CD14-positive monocyte (primary cell): ENCODE results near the gene FAM20B. TPM values are rescaled to one million over a fixed set of nuclear protein-coding genes. Genes with fewer than 3 reads are reported as not detected.

Experiments
- DNase-seq, 3 donors: peaks; one replicate each; pipeline ENCODE4 v3.0.0-alpha.2; 2011 to 2022
- H2AFZ ChIP-seq: 2 replicates; pipeline ENCODE4 v1.6.0; 2012; ENCODE audit warnings: mild to moderate bottlenecking, low read depth, low read length, inconsistent platforms; ENCODE audit not compliant: insufficient read depth, poor library complexity, severe bottlenecking
- H3K27ac ChIP-seq, 2 donors: 1 replicate in 1 of 2; 2 replicates in 1 of 2; pipeline ENCODE4 v1.5.1; 2012 to 2013; ENCODE audit warnings: low read length in 2 of 2, control low read depth in 1 of 2, inconsistent platforms in 1 of 2, low read depth in 1 of 2, mild to moderate bottlenecking in 1 of 2
- H3K27me3 ChIP-seq, 2 donors: one replicate each; pipeline versions ENCODE4 v1.6.0 to v1.6.1; 2011 to 2013; ENCODE audit warnings: low read length in 2 of 2; ENCODE audit not compliant: control insufficient read depth in 2 of 2, insufficient read depth in 2 of 2
- H3K36me3 ChIP-seq, 2 donors: replicated peaks in 1 of 2; 1 replicate in 1 of 2; 2 replicates in 1 of 2; pipeline versions ENCODE4 v1.5.1 to v1.6.1; 2012 to 2013; ENCODE audit warnings: low read length in 2 of 2, control low read depth in 1 of 2, inconsistent platforms in 1 of 2, mild to moderate bottlenecking in 1 of 2; ENCODE audit not compliant: insufficient read depth in 2 of 2, control insufficient read depth in 1 of 2
- H3K4me1 ChIP-seq, 2 donors: 1 replicate in 1 of 2; 2 replicates in 1 of 2; pipeline versions ENCODE4 v1.5.1 to v1.6.1; 2012 to 2013; ENCODE audit warnings: low read length in 2 of 2, control low read depth in 1 of 2, inconsistent platforms in 1 of 2, mild to moderate bottlenecking in 1 of 2, moderate library complexity in 1 of 2; ENCODE audit not compliant: insufficient read depth in 2 of 2, control insufficient read depth in 1 of 2
- H3K4me2 ChIP-seq: replicated peaks from 2 replicates; pipeline ENCODE3; 2012; ENCODE audit warnings: low read length, moderate library complexity, mild to moderate bottlenecking; ENCODE audit not compliant: poor library complexity, severe bottlenecking; ENCODE audit errors: extremely low read depth
- H3K4me3 ChIP-seq, 3 experiments: fragments of 200-600 bp in 1 of 3; sonication (generic) in 1 of 3; replicated peaks in 1 of 3; 1 replicate in 2 of 3; 2 replicates in 1 of 3; pipeline ENCODE4 v1.5.1; 2011 to 2013; ENCODE audit warnings: low read length in 3 of 3, mild to moderate bottlenecking in 3 of 3, control low read depth in 2 of 3, low read depth in 2 of 3, inconsistent platforms in 1 of 3, moderate library complexity in 1 of 3
- H3K79me2 ChIP-seq: 2 replicates; pipeline ENCODE4 v1.6.0; 2012; ENCODE audit warnings: mild to moderate bottlenecking, control low read depth, inconsistent platforms, low read length, moderate library complexity; ENCODE audit not compliant: insufficient read depth
- H3K9ac ChIP-seq: 2 replicates; pipeline ENCODE4 v1.6.0; 2017; ENCODE audit warnings: low read length, mild to moderate bottlenecking; ENCODE audit not compliant: insufficient read depth, poor library complexity, severe bottlenecking
- H3K9me3 ChIP-seq, 2 donors: replicated peaks in 1 of 2; 1 replicate in 1 of 2; 2 replicates in 1 of 2; pipeline versions ENCODE4 v1.5.1 to v1.6.1; 2012 to 2013; ENCODE audit warnings: low read length in 2 of 2, control low read depth in 1 of 2; ENCODE audit not compliant: control insufficient read depth in 1 of 2, insufficient read depth in 1 of 2
- H4K20me1 ChIP-seq: 2 replicates; pipeline ENCODE4 v1.6.0; 2012; ENCODE audit warnings: mild to moderate bottlenecking, low read length, control low read depth, moderate library complexity; ENCODE audit not compliant: insufficient read depth
- H3K27ac Mint-ChIP-seq, 7 donors: one replicate each; pipeline ENCODE4 v1.8.0; 2020; ENCODE audit warnings: mild to moderate bottlenecking in 7 of 7, mixed read lengths in 7 of 7, moderate library complexity in 6 of 7, inconsistent platforms in 2 of 7
- H3K27me3 Mint-ChIP-seq, 3 donors: one replicate each; pipeline ENCODE4 v1.8.0; 2021 to 2022; ENCODE audit warnings: low read depth in 3 of 3, mild to moderate bottlenecking in 3 of 3, mixed read lengths in 3 of 3, moderate library complexity in 3 of 3, inconsistent platforms in 1 of 3
- H3K36me3 Mint-ChIP-seq, 2 donors: one replicate each; pipeline ENCODE4 v1.8.0; 2020; ENCODE audit warnings: mixed read lengths in 2 of 2, inconsistent platforms in 1 of 2, mild to moderate bottlenecking in 1 of 2
- H3K4me1 Mint-ChIP-seq: one replicate; pipeline ENCODE4 v1.8.0; 2020; ENCODE audit warnings: mild to moderate bottlenecking, mixed read lengths
- H3K4me3 Mint-ChIP-seq, 2 donors: one replicate each; pipeline ENCODE4 v1.8.0; 2020; ENCODE audit warnings: mild to moderate bottlenecking in 2 of 2, mixed read lengths in 2 of 2, moderate library complexity in 1 of 2
- H3K9me3 Mint-ChIP-seq, 7 donors: one replicate each; pipeline ENCODE4 v1.8.0; 2020 to 2022; ENCODE audit warnings: mixed read lengths in 7 of 7, mild to moderate bottlenecking in 6 of 7, moderate library complexity in 6 of 7, inconsistent platforms in 2 of 7
- WGBS: methylation state at CpG from one replicate; pipeline ENCODE4 v1.1.5; 2013; ENCODE audit warnings: missing lambda C conversion rate; ENCODE audit not compliant: insufficient coverage; 5-methylcytosine and 5-hydroxymethylcytosine counted together
- intact Hi-C, 2 donors: fragments of 100-400 bp; cut with micrococcal nuclease; formaldehyde crosslinking; loops; one replicate each; pipeline versions ENCODE4 v1.15.0 to v1.15.1; 2023
- polyA plus RNA-seq, 3 donors: library from polyadenylated mRNA; depleted of rRNA in 1 of 3; unstranded in 2 of 3; stranded (reverse) in 1 of 3; fragments of 300-500 nt in 2 of 3; fragments of >200 nt in 1 of 3; fragmentation: Illumina TruSeq in 2 of 3; gene quantifications; 1 replicate in 2 of 3; 2 replicates in 1 of 3; pipeline ENCODE4 v1.2.3, GENCODE V29; 2012 to 2021
- TF ChIP-seq, protein P1 (sequence below): fragments of 200-600 bp; IDR thresholded peaks from one replicate; pipeline ENCODE4 v1.8.0; 2022; ENCODE audit warnings: antibody characterized with exemption, mild to moderate bottlenecking

FAM20B gene
- polyA plus RNA-seq, 3 donors = 4.0 to 6.7 (median 4.4) TPM

DNA sequence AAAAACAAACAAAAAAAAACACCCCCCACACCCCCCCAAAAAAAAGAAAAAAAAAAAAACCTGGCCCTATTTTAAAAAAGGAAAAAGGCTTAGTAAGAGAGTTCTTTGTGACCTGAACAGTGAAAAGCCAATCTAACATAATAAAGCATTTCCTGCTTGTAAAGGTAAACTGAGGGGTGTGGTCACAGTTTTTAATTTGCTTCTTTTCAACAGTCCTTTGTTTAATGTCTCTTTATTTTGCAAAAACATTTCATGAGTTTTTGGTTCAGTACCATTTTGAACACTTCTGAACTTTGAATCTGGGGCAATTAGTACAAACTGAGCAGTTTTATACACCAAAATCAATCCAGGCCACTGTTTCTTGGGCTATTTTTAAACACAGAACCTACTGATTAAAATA, 93.8 kb downstream of the FAM20B start:
- Mint-ChIP-seq H3K4me1 (no peaks in the 10 kb centered on the region), H3K27ac (no peak overlapping the region), H3K27me3 (no peaks in the 10 kb centered on the region), H3K36me3 (peaks cover 23 to 65% of the 10 kb centered on the region in 2 donors), H3K4me3 (no peak overlapping the region), H3K9me3 (peaks cover 0 to 2% (median 0%) of the 10 kb centered on the region in 7 donors)
- Histone ChIP-seq H4K20me1 (no peaks in the 10 kb centered on the region), H3K27me3 (no peaks in the 10 kb centered on the region), H3K36me3 (peaks cover 21 to 42% of the 10 kb centered on the region in 2 donors), H3K27ac (peak overlapping the region in 1 of 2 donors; percentile 8), H3K4me1 (no peaks in the 10 kb centered on the region), H3K9me3 (no peaks in the 10 kb centered on the region), H3K4me2 (no peak overlapping the region), H3K4me3 (no peak overlapping the region), H2AFZ (no peak overlapping the region), H3K9ac (no peak overlapping the region), H3K79me2 (no peaks in the 10 kb centered on the region)
- intact Hi-C loops = no loop called here
- TF ChIP-seq, protein P1, sequence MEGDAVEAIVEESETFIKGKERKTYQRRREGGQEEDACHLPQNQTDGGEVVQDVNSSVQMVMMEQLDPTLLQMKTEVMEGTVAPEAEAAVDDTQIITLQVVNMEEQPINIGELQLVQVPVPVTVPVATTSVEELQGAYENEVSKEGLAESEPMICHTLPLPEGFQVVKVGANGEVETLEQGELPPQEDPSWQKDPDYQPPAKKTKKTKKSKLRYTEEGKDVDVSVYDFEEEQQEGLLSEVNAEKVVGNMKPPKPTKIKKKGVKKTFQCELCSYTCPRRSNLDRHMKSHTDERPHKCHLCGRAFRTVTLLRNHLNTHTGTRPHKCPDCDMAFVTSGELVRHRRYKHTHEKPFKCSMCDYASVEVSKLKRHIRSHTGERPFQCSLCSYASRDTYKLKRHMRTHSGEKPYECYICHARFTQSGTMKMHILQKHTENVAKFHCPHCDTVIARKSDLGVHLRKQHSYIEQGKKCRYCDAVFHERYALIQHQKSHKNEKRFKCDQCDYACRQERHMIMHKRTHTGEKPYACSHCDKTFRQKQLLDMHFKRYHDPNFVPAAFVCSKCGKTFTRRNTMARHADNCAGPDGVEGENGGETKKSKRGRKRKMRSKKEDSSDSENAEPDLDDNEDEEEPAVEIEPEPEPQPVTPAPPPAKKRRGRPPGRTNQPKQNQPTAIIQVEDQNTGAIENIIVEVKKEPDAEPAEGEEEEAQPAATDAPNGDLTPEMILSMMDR = no peak
- no peak for DNase-seq

DNA sequence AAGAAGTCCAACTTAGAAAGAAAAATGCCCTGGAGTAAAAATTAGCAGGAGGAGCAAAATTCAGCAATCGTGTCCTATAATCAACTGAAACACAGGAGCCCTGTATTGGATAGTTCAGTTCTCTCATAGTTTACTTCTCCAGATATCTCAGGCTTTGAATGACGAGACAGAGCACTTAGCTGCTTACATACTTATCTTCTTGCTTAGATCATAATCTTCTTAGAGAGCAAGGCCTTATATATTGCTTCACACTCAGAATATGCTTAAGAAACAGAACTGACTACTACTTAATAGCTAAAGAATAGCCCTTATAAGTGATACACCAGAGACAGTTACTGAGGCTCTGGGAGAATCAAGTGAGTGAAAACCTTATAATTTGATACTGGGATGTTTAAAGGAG, 95.0 kb downstream of the FAM20B start:
- DNase-seq = no peak
- H3K9ac ChIP-seq = no peak overlapping the region
- Mint-ChIP-seq H3K27me3 (no peaks in the 10 kb centered on the region), H3K36me3 (peaks cover 23 to 58% of the 10 kb centered on the region in 2 donors), H3K9me3 (peaks cover 0 to 2% (median 0%) of the 10 kb centered on the region in 7 donors), H3K27ac (peak overlapping the region in 2 of 7 donors; percentile 39 to 83), H3K4me3 (no peak overlapping the region), H3K4me1 (no peaks in the 10 kb centered on the region)
- H3K4me3 ChIP-seq = no peak overlapping the region
- WGBS = no CpG with 5 or more reads among the region's 2 CpGs
- H3K27me3 ChIP-seq = no peaks in the 10 kb centered on the region
- no peaks in the 10 kb centered on the region for H3K9me3 ChIP-seq
- H3K79me2 ChIP-seq = no peaks in the 10 kb centered on the region
- no peaks in the 10 kb centered on the region for H3K4me1 ChIP-seq
- no peaks in the 10 kb centered on the region for H4K20me1 ChIP-seq
- H3K36me3 ChIP-seq = peaks cover 21 to 42% of the 10 kb centered on the region in 2 donors
- intact Hi-C loops = loop anchor here (5.0 to 10.0 kb wide), 4 partner anchors 72 to 244 kb away; partner anchors contain the start of genes SOAT1 (in 2 of the 2) and AXDND1 (in 1 of the 2)
- TF ChIP-seq, protein P1 = no peak
- H2AFZ ChIP-seq = no peak overlapping the region
- no peak overlapping the region for H3K4me2 ChIP-seq
- no peak overlapping the region for H3K27ac ChIP-seq
